ENCODE measurements around the gene SH3RF3. TPM values are rescaled to one million over a fixed set of nuclear protein-coding genes. Genes with fewer than 3 reads are reported as not detected.

The SH3RF3 gene
- total RNA-seq, 1 experiment from 2014 or later: 0.82 TPM

- Histone ChIP-seq H3K4me3 (no peak overlapping the region), H3K36me3 (no peaks in the 10 kb centered on the region), H3K27me3 (no peaks in the 10 kb centered on the region), H3K9me3 (no peaks in the 10 kb centered on the region)
- DNase-seq: no peak
These were observed 301.3 kb downstream of the SH3RF3 start for GRCh38 chr2:109430329-109430636.

- no peak overlapping the region for H3K4me3 ChIP-seq
- no peaks in the 10 kb centered on the region for H3K27me3 ChIP-seq
- no peaks in the 10 kb centered on the region for H3K9me3 ChIP-seq
- DNase-seq: no peak
- H3K36me3 ChIP-seq: no peaks in the 10 kb centered on the region
These were observed 303.4 kb downstream of the SH3RF3 start for GRCh38 chr2:109432421-109432820.

GRCh38 chr2:109433486-109433885 lies 304.5 kb downstream of the SH3RF3 start:
- no peaks in the 10 kb centered on the region for H3K36me3 ChIP-seq
- no peaks in the 10 kb centered on the region for H3K9me3 ChIP-seq
- no peaks in the 10 kb centered on the region for H3K27me3 ChIP-seq
- DNase-seq: no peak
- no peak overlapping the region for H3K4me3 ChIP-seq

- Histone ChIP-seq H3K9me3 (no peaks in the 10 kb centered on the region), H3K36me3 (no peaks in the 10 kb centered on the region), H3K4me3 (no peak overlapping the region), H3K27me3 (no peaks in the 10 kb centered on the region)
- no peak for DNase-seq
These were observed 304.9 kb downstream of the SH3RF3 start for GRCh38 chr2:109433926-109434325.

- Histone ChIP-seq H3K4me3 (no peak overlapping the region), H3K36me3 (no peaks in the 10 kb centered on the region), H3K9me3 (no peaks in the 10 kb centered on the region), H3K27me3 (no peaks in the 10 kb centered on the region)
- no peak for DNase-seq
These were observed 305.3 kb downstream of the SH3RF3 start for GRCh38 chr2:109434351-109434750.

GRCh38 chr2:109435066-109435690 lies 306.2 kb downstream of the SH3RF3 start:
- no peaks in the 10 kb centered on the region for H3K27me3 ChIP-seq
- H3K36me3 ChIP-seq: no peaks in the 10 kb centered on the region
- no peaks in the 10 kb centered on the region for H3K9me3 ChIP-seq
- no peak overlapping the region for H3K4me3 ChIP-seq
- DNase-seq: no peak

GRCh38 chr2:109435901-109436598 lies 307.0 kb downstream of the SH3RF3 start:
- DNase-seq: no peak
- Histone ChIP-seq H3K36me3 (no peaks in the 10 kb centered on the region), H3K9me3 (no peaks in the 10 kb centered on the region), H3K27me3 (no peaks in the 10 kb centered on the region), H3K4me3 (no peak overlapping the region)

- H3K9me3 ChIP-seq: peaks cover 5% of the 10 kb centered on the region; the same call in 1 of the 2 replicates
- H3K27me3 ChIP-seq: no peaks in the 10 kb centered on the region
- no peaks in the 10 kb centered on the region for H3K36me3 ChIP-seq
- no peak overlapping the region for H3K4me3 ChIP-seq
- DNase-seq: no peak
These were observed 307.7 kb downstream of the SH3RF3 start for GRCh38 chr2:109436610-109437225.

GRCh38 chr2:109437325-109438090 lies 308.5 kb downstream of the SH3RF3 start:
- peaks cover 5% of the 10 kb centered on the region; the same call in 1 of the 2 replicates for H3K9me3 ChIP-seq
- no peaks in the 10 kb centered on the region for H3K27me3 ChIP-seq
- no peak overlapping the region for H3K4me3 ChIP-seq
- no peak for DNase-seq
- H3K36me3 ChIP-seq: no peaks in the 10 kb centered on the region

- no peaks in the 10 kb centered on the region for H3K36me3 ChIP-seq
- no peak overlapping the region for H3K4me3 ChIP-seq
- DNase-seq: no peak
- H3K27me3 ChIP-seq: no peaks in the 10 kb centered on the region
- peaks cover 12% of the 10 kb centered on the region; the same call in 1 of the 2 replicates for H3K9me3 ChIP-seq
These were observed 309.1 kb downstream of the SH3RF3 start for GRCh38 chr2:109438146-109438545.

- peak; percentile 80 for DNase-seq
- H3K27me3 ChIP-seq: no peaks in the 10 kb centered on the region
- H3K4me3 ChIP-seq: no peak overlapping the region
- no peaks in the 10 kb centered on the region for H3K36me3 ChIP-seq
- peaks cover 16% of the 10 kb centered on the region; the same call in 1 of the 2 replicates for H3K9me3 ChIP-seq
These were observed 309.9 kb downstream of the SH3RF3 start for GRCh38 chr2:109438773-109439389.

GRCh38 chr2:109439390-109439786 lies 310.4 kb downstream of the SH3RF3 start:
- Histone ChIP-seq H3K9me3 (peaks cover 19% of the 10 kb centered on the region; the same call in 1 of the 2 replicates), H3K4me3 (no peak overlapping the region), H3K36me3 (no peaks in the 10 kb centered on the region), H3K27me3 (no peaks in the 10 kb centered on the region)
- DNase-seq: no peak

- no peak overlapping the region for H3K4me3 ChIP-seq
- no peaks in the 10 kb centered on the region for H3K27me3 ChIP-seq
- peaks cover 24% of the 10 kb centered on the region for H3K9me3 ChIP-seq
- no peaks in the 10 kb centered on the region for H3K36me3 ChIP-seq
- no peak for DNase-seq
These were observed 311.0 kb downstream of the SH3RF3 start for GRCh38 chr2:109439986-109440385.

- Histone ChIP-seq H3K36me3 (no peaks in the 10 kb centered on the region), H3K4me3 (no peak overlapping the region), H3K9me3 (peaks cover 29% of the 10 kb centered on the region), H3K27me3 (no peaks in the 10 kb centered on the region)
- no peak for DNase-seq
These were observed 311.6 kb downstream of the SH3RF3 start for GRCh38 chr2:109440499-109441156.

- Histone ChIP-seq H3K9me3 (peaks cover 29% of the 10 kb centered on the region), H3K4me3 (no peak overlapping the region), H3K27me3 (no peaks in the 10 kb centered on the region), H3K36me3 (no peaks in the 10 kb centered on the region)
- DNase-seq: no peak
These were observed 313.8 kb downstream of the SH3RF3 start for GRCh38 chr2:109442715-109443319.

- H3K36me3 ChIP-seq: no peaks in the 10 kb centered on the region
- H3K4me3 ChIP-seq: no peak overlapping the region
- peaks cover 29% of the 10 kb centered on the region for H3K9me3 ChIP-seq
- no peaks in the 10 kb centered on the region for H3K27me3 ChIP-seq
- DNase-seq: no peak
These were observed 315.9 kb downstream of the SH3RF3 start for GRCh38 chr2:109444916-109445315.

All from MG63 (cell line).